BLaER1 treated with 17β-estradiol and CSF1 and Interleukin-3, amounts not matched to agents 10 nM and 100 nM (cell line): ENCODE results near the gene VSTM2L.

ENCODE experiments used
- H3K27ac ChIP-seq, 11 experiments: shearing (Covaris generic); formaldehyde crosslinking; 2 replicates each; pipeline ENCODE4 v1.8.1; 2022
- H3K27me3 ChIP-seq, 11 experiments: shearing (Covaris generic); formaldehyde crosslinking; 2 replicates each; pipeline ENCODE4 v1.8.1; 2022
- H3K36me3 ChIP-seq, 11 experiments: shearing (Covaris generic); formaldehyde crosslinking; 2 replicates each; pipeline ENCODE4 v1.8.1; 2022
- H3K4me1 ChIP-seq, 10 experiments: shearing (Covaris generic); formaldehyde crosslinking; 2 replicates each; pipeline ENCODE4 v1.8.1; 2022
- H3K4me2 ChIP-seq, 11 experiments: shearing (Covaris generic); formaldehyde crosslinking; 2 replicates each; pipeline ENCODE4 v1.8.1; 2022
- H3K4me3 ChIP-seq, 10 experiments: shearing (Covaris generic); formaldehyde crosslinking; 2 replicates each; pipeline ENCODE4 v1.8.1; 2022
- H3K9ac ChIP-seq, 11 experiments: shearing (Covaris generic); formaldehyde crosslinking; 2 replicates each; pipeline ENCODE4 v1.8.1; 2022
- H3K9me3 ChIP-seq, 11 experiments: shearing (Covaris generic); formaldehyde crosslinking; replicated peaks in 1 of 11; 2 replicates each; pipeline ENCODE4 v1.8.1; 2022
- H4K20me1 ChIP-seq, 11 experiments: shearing (Covaris generic); formaldehyde crosslinking; 2 replicates each; pipeline ENCODE4 v1.8.1; 2022
- Cebpa-rat ChIP-seq, 11 experiments: shearing (Covaris generic); IDR thresholded peaks; 2 replicates each; pipeline ENCODE4 v1.8.1; 2022

The VSTM2L gene

DNA sequence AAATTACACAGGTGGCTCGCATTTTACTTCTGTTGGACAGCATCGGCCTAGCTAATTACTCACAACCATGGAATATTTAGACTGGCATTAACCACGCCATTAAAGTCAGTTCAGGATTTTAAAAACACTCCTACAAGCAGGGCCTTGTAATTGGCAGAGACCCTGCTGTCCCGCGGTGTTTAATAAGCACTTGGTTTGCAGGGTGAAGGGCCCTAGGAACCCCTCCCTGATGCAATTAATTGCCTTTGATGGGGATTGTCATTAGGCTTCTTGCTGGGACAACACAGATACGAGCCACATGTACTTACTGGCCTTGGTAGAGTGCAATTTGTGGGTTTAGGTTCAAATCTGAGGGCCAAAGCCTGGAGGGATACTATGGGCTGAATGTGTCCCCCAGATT lies 7.8 kb upstream of the VSTM2L start:
- peaks cover 0 to 3% (median 0%) of the 10 kb centered on the region in 11 experiments; a peak in 2 of 22 replicates for H4K20me1 ChIP-seq
- H3K36me3 ChIP-seq, result no peaks in the 10 kb centered on the region
- peaks cover 0 to 11% (median 7%) of the 10 kb centered on the region in 10 experiments; a peak in 11 of 20 replicates for H3K4me1 ChIP-seq
- no peaks in the 10 kb centered on the region; a peak in 1 of 22 replicates for H3K27me3 ChIP-seq
- TF ChIP-seq Cebpa-rat (IDR thresholded peaks at IDR 0.05), result no peak
- no peaks in the 10 kb centered on the region for H3K9me3 ChIP-seq
- H3K4me3 ChIP-seq, result no peak overlapping the region
- no peak overlapping the region for H3K9ac ChIP-seq
- H3K4me2 ChIP-seq, result no peak overlapping the region
- H3K27ac ChIP-seq, result no peak overlapping the region

DNA sequence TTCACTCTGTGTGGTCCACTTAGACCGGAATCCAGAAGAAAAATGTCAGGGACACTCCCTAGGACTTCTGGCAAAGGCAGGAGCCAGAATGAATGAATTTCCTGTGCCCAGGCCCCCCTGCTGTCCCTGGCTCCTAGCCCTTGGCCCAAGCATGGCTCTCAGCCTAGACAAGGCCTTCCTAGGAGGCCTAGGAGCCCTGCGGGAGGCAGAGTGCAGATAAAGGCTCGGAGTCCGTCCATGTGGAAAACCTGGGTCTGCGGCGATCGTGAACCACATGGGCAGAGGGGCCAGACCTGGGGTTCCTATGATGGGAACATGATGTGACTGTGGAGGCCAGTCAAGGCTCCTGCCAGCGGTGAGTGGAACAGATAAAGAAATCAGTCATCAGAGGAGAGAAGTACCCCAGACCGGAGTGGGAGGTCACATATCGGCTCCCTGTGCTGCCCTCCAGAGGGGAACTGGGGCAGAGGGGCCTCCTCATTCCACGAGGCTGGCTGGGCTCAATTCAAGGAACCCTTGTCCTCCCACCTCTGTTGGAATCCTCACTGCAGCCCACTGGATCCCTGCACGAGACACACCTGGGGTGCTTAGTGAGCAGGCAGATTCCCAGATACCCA lies 5.9 kb upstream of the VSTM2L start:
- H3K4me2 ChIP-seq, result no peak overlapping the region
- H4K20me1 ChIP-seq, result peaks cover 0 to 8% (median 0%) of the 10 kb centered on the region in 11 experiments; a peak in 5 of 22 replicates
- H3K36me3 ChIP-seq, result no peaks in the 10 kb centered on the region
- no peak overlapping the region for H3K9ac ChIP-seq
- H3K9me3 ChIP-seq, result no peaks in the 10 kb centered on the region
- H3K4me3 ChIP-seq, result no peak overlapping the region
- no peak for TF ChIP-seq Cebpa-rat (IDR thresholded peaks at IDR 0.05)
- H3K27me3 ChIP-seq, result peaks cover 3 to 14% (median 9%) of the 10 kb centered on the region in 11 experiments
- peaks cover 0 to 11% (median 7%) of the 10 kb centered on the region in 10 experiments; a peak in 11 of 20 replicates for H3K4me1 ChIP-seq
- no peak overlapping the region for H3K27ac ChIP-seq

DNA sequence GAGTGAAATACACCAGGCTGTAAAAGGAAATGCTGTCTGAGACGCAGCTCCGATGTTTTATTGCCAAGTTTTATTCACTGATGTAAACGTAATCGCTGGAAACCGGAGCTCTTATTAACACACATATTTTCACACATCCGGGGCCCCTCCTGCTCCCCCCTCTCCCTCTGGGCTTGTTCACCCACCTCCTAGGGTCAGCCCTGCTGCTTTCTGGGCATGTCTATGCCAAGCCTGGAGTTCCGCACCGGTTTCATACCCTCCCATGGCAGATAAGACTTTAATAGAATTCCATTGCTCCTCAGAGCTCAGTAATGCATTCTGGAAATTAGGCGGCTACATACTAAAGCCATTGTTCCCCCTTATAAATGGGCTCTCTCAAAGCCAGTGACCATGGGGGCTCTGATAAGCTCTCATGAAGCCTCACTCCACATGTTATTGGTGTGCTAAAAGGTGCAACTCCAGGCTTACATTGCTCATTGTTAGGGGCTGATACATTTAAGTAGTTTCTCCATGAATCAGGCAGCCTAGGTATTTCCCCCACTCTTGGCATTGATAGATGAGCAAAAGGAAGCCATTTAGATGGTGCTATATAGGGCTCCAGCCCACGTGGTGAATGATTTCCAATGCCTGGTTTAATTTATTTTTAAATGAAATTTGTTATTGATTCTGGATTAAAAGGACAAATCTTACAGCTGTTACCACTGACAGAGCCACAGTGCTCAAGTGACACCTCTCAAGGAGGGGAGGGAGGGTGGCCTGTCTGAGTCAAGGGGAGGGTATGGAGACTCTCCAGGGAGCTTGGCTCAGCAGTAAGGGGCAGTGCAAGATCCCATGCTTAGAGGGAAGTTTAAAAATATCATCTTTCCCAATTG lies 4.5 kb upstream of the VSTM2L start:
- Histone ChIP-seq H3K4me2 (no peak overlapping the region), H4K20me1 (peaks cover 0 to 13% (median 0%) of the 10 kb centered on the region in 11 experiments; a peak in 9 of 22 replicates), H3K27me3 (peaks cover 17 to 28% (median 23%) of the 10 kb centered on the region in 11 experiments), H3K36me3 (no peaks in the 10 kb centered on the region), H3K27ac (no peak overlapping the region), H3K9ac (no peak overlapping the region), H3K4me1 (peaks cover 0 to 12% (median 7%) of the 10 kb centered on the region in 10 experiments; a peak in 12 of 20 replicates), H3K9me3 (no peaks in the 10 kb centered on the region), H3K4me3 (no peak overlapping the region)
- no peak for TF ChIP-seq Cebpa-rat (IDR thresholded peaks at IDR 0.05)

DNA sequence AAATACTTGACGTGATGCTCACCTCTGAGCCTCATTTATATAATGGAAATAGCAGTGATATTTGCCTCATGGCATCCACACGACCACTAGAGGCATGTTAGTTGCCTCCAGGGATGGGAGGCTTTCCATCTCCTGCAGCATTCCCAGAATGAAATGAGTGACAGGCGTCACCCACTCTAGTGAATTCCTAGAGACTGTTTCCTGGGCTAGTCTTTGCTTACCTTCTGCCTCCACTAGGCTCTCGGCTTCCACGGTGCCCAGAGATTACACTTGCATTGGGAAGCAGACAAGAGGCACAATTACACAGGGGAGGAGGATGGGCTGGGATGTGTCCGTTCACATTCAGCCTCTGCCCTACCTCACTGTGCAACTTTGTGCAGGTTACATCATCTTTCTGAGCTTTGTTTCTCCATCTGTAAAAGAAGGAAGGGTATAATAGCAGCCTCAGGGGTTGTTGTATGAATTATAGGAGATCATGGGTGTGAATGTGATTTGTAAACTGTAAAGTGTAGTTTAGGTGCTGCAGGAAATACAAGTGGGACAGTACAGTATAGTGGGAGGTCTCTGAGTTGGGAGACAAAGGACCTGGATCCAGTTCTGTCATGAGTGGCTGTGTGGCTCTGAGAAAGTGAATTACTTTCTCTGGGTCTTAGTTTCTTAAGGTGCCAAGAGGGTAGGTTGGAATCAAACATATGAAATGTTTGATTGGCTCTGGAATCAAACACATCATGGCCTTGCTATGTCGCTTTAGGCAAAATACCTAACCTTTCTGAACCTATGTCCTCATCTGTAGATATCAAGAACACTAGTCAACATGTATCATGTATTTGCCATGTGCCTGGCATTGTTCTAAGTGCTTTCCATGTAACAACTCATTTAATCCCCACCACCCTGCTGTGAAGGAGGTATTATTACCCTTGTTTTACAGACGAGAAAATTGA lies 3.6 kb upstream of the VSTM2L start:
- H3K9me3 ChIP-seq, result no peaks in the 10 kb centered on the region
- no peak overlapping the region for H3K27ac ChIP-seq
- no peak overlapping the region for H3K9ac ChIP-seq
- H3K4me1 ChIP-seq, result peaks cover 0 to 9% (median 2%) of the 10 kb centered on the region in 10 experiments; a peak in 12 of 20 replicates
- TF ChIP-seq Cebpa-rat (IDR thresholded peaks at IDR 0.05), result no peak
- H3K4me3 ChIP-seq, result no peak overlapping the region
- no peaks in the 10 kb centered on the region for H3K36me3 ChIP-seq
- peaks cover 26 to 37% (median 32%) of the 10 kb centered on the region in 11 experiments for H3K27me3 ChIP-seq
- H3K4me2 ChIP-seq, result no peak overlapping the region
- H4K20me1 ChIP-seq, result peaks cover 0 to 21% (median 0%) of the 10 kb centered on the region in 11 experiments; a peak in 9 of 22 replicates

DNA sequence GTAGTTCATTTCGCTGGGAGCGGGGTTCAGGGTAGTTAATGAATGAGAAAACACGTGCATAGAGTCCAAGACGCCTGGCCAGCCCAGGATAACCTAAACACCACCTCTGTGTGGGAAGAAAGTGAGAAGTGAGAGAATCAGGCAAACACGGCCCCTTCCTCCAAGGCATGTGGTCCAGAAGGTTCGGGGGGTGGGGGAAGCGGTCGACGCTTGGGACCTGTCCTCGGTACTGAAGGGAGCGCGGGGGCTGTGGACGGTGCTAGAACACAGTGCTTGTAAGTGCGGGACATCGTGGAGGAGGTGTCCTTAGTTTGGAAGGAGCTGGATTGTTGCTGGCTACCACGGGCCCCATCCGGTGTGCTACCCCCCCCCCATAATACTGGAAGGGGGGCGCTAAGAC lies 1.7 kb upstream of the VSTM2L start:
- Histone ChIP-seq H3K9me3 (no peaks in the 10 kb centered on the region), H4K20me1 (peaks cover 0 to 33% (median 6%) of the 10 kb centered on the region in 11 experiments; a peak in 9 of 22 replicates), H3K4me3 (no peak overlapping the region), H3K9ac (no peak overlapping the region), H3K27me3 (peaks cover 39 to 55% (median 48%) of the 10 kb centered on the region in 11 experiments), H3K4me1 (peaks cover 0 to 7% (median 0%) of the 10 kb centered on the region in 10 experiments; a peak in 2 of 20 replicates), H3K4me2 (no peak overlapping the region), H3K27ac (no peak overlapping the region), H3K36me3 (no peaks in the 10 kb centered on the region)
- no peak for TF ChIP-seq Cebpa-rat (IDR thresholded peaks at IDR 0.05)

DNA sequence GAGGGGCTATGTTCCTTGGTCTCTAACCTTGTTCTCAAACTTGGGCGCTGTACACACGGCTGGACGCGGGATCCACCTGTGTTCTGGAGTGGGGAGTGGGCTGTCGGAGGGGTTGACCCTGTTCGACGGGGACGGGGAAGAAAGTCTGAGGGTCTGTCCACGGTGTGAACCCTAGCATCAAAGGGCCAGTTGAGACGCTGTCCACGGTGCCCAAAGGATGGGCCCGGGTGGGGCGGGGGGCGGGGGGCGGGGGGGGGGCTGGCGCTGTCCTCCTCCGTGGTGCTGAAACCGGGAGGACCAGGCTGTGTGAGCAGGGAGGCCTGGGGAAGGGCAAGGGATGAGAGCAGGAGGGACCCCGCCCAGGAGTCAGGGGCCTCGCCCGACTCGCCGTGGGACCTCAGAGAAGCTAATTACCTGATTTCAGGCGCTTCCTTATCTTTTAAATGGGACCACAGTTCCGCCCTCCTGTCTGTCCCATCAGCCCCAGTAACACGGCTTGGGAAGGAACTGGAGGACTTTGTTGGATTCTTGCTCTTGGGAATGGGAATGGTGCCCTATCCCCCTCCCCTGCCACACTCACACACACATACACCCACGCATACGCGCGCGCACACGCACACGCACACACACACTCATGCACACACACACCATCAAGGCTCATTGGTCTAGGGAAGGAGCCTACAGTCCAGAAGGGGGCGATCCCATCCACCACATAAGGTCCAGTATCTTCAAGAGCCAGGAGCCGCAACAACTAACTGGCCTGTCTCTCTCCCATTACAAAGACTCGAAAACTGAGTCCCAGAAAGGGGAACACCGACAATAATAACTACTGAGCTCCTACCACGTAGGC lies 1.0 kb upstream of the VSTM2L start:
- Histone ChIP-seq H3K4me3 (no peak overlapping the region), H4K20me1 (peaks cover 0 to 33% (median 6%) of the 10 kb centered on the region in 11 experiments; a peak in 10 of 22 replicates), H3K9ac (no peak overlapping the region), H3K9me3 (no peaks in the 10 kb centered on the region), H3K36me3 (no peaks in the 10 kb centered on the region), H3K27ac (no peak overlapping the region), H3K27me3 (peaks cover 45 to 62% (median 54%) of the 10 kb centered on the region in 11 experiments), H3K4me1 (peaks cover 0 to 7% (median 0%) of the 10 kb centered on the region in 10 experiments; a peak in 2 of 20 replicates), H3K4me2 (no peak overlapping the region; a peak in 1 of 22 replicates)
- TF ChIP-seq Cebpa-rat (IDR thresholded peaks at IDR 0.05), result no peak

DNA sequence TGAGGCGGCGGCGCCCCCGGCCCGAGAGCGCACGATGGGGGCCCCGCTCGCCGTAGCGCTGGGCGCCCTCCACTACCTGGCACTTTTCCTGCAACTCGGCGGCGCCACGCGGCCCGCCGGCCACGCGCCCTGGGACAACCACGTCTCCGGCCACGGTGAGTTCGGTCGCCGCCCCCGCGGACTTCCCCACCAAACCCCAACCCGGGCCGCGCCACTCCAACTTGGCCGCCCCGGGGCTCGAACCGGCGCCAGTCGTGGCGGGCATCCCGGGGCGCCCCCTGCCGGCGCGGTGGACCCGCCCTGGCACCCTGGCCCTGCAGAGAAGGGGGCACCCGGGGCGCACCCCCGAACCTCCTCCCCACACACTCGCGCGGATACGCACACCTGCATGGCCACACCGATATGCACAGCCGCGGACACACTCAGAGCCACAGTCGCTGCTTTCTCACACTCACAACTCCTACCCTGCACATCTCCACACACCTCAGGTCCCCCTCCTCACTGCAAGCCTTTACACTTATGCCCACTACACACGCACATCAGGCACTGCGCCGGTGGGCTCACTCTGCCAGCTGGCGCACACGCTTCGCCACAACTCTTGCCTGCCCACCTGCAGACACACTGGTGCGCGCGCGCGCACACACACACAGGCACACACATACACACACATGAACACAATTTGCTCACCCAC lies 535 bp downstream of the VSTM2L start:
- peaks cover 57 to 77% (median 70%) of the 10 kb centered on the region in 11 experiments for H3K27me3 ChIP-seq
- peak overlapping the region in 9 of 10 experiments; percentile 38 to 64 (median 49); a peak in 18 of 20 replicates for H3K4me3 ChIP-seq
- H3K4me2 ChIP-seq, result peak overlapping the region; percentile 56 to 82 (median 64)
- H3K27ac ChIP-seq, result no peak overlapping the region
- TF ChIP-seq Cebpa-rat (IDR thresholded peaks at IDR 0.05), result no peak
- peaks cover 0 to 7% (median 0%) of the 10 kb centered on the region in 10 experiments; a peak in 2 of 20 replicates for H3K4me1 ChIP-seq
- H3K36me3 ChIP-seq, result no peaks in the 10 kb centered on the region
- peak overlapping the region in 2 of 11 experiments; percentile 36 to 38; a peak in 3 of 22 replicates for H3K9ac ChIP-seq
- H3K9me3 ChIP-seq, result no peaks in the 10 kb centered on the region
- peaks cover 0 to 33% (median 6%) of the 10 kb centered on the region in 11 experiments; a peak in 10 of 22 replicates for H4K20me1 ChIP-seq
